Stimulated activated CD4-positive, alpha-beta T cell treated with anti-CD3 and anti-CD28 coated beads, Interleukin-12 subunit alpha, Interleukin-12 subunit beta, amount 100 ng/mL, for 48 hours (primary cell): ENCODE data around the gene PLCG1.

Experiments used
- DNase-seq, 3 donors: peaks; one replicate each; pipeline ENCODE4 v3.0.0-alpha.2; 2020; ENCODE audit warnings: low read depth in 2 of 3, low spot score in 1 of 3

The PLCG1 gene

DNA sequence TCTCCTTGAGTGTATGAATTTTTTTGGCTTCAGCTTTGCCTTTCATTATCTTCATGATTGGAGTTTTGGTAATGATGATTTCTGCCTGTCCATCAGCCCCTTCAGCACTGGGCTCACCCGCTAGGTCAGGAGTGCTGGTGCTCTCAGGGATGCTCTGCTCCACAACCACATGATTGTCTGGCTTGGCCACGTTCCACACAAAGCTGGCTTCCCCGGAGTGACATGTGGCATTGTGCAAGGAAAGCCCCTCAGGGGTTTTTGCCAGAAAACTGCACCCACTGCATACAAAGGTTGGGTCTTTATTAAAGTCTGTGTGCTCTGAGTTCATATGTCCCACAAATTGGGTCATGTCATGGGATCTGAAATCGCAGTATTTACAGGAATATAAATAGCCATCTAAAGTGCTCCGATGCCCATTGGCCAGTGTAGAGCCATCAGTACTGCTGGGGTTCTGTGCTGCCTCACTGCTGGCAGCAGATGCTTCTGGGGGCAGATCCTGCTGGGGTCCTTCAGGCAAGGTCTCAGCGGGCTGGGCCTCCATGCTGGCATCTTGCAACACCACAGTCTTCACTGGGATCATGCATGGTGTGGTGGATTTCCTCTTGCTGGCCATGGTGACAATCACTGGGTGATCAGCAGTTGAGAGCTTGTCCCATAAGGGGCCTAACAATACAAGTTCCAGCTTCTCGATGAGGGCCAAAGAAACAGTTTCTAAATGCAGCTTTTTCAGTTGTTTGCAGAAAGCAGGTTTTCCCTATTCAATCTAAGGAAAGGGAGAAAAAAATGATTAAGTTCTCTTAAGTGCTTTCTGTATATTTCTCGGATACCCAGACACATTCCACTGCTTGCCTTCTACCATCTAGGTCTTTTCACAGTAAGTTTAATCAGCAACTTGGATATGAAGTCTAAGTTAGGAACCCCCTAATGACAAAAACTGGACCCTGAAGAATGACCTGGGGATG lies 67.2 kb downstream of the PLCG1 start:
- DNase-seq: no peak

DNA sequence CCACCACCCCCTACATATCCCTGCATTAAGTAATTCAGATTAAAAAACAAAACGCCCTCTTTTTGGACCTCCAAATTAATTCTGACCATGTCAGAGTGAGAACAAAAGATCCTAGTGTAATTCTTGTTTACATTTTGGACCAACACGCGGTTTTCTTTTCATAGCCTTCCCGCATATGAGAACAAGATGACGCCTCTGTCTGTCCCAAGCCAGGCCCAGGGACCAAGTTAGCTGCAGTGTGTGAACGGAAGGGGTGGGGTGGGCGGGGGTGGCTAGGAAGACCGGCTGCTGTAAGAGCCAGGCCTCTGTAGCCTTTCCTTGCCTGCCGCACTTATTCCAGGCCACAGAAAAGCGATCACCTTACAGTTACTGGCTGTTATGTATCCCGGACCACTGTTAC lies 68.0 kb downstream of the PLCG1 start:
- DNase-seq: no peak

DNA sequence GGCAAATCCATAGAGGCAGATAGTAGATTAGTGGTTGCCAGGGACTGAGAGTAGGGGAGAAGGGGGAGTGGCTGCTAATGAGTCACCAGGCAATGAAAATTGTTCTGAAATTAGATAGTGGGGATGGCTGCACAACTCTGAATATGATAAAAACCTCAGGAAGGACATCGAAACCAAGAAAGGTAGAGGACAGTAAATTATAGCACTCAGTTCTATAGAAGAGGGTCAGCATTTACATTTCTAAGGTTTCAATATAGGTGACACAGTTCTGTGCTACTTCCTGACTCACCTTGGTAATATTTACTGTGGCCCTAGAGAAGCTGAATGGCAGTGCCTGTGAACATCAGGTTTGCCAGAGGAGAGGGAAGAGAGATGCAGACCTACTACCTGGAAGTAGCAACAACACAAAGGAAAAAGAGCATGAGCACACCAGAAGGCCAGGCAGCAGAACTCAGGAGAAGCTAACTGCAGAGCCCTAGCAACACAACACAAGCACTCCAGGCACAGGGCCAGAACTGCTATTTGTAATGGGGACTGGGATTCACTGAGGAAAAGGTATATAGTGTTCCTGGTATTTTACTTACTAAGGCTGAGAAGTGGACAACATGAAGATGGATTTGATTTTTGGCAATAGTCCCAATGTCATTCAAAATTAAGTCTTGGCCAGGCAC lies 75.9 kb downstream of the PLCG1 start:
- no peak for DNase-seq

DNA sequence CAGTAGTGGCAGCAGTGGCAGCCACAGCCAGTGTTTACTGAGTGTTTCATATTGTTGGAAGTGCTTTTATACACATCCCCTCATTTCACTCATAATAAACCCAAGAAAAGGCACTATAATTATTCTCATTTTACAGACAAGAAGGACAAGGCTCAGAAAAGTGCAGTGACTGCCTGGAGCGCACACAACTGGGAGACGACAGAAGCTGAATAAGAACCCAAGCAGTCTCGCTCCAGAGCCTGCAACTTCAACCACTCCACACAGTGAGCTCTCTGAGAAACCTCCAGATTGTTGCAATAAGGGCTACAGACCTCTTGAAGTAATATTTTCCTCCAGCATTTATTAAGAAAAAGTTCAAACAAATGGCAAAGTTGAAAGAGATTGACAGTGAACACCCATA lies 76.9 kb downstream of the PLCG1 start:
- DNase-seq: no peak

DNA sequence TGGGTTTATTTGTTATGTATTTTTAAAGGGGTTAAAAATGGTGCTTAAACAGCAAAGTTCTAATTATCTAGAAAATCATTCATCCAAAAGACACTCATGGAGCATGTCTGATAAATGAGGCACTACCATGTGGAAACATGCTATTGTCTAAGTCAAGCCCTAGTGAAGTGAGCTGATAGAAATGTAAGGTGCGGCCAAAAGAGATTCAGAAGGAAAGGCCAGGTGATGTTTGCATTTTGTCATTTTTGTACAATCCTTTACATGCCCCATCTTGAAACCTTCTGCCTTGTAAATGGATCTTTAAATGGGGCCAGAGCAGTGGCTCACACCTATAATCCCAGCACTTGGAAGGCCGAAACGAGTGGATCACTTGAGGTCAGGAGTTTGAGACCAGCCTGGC lies 77.3 kb downstream of the PLCG1 start:
- no peak for DNase-seq

DNA sequence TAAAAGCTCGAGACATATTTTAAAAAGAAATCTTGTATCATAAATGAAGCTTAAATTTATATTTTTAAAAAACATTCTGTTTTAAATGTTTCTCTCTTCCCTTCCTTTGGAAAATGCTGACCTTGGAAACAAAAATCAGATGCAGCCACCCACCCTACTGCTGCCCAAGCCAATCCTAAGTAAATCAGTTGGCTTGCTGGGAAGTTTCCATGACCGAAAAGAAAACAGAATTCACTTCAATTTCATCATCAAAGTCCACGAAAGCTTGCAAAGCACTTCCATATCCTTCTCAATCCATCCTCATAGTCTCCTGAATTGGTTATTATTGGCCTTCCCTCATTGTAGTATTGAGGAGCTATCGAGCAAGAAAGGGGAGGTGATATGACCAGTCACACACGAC lies 80.1 kb downstream of the PLCG1 start:
- no peak for DNase-seq

DNA sequence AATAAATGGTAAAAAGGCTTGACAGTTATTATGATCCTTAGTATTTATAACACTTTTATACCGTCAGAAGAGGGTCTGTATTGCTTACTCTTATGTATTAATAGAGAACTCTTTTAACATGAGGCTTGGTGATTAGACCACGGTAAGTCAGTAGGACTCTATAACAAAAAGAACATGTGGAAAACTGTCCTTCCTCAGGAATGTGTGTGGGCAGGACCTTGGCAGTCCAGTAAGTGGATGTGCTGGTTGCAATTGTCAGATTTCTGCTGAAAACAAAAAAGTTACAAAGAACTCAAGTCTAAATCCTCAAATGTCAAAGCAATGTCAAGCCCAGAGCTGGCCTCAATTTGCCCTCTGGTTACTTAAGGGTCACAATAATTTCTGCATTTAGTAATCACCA lies 81.1 kb downstream of the PLCG1 start:
- DNase-seq: no peak

DNA sequence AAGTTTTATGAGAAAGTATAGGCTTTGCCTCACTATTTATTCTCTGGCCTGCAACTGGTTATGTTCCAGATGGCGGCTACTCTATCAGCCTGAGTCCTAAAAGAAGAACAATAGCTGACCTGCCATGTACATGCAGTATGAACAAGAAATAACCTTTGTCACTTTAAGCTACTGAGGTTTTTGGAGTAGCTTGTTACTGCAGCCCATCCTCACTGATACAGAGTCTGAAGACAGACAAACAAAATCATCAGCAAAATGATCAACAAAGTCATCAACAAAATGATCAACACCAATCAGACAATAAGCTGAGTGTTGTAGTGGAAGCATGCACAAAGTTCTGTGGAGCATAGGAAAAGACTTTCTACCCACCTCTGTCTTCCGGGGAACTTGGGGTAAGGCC lies 82.5 kb downstream of the PLCG1 start:
- DNase-seq: no peak

DNA sequence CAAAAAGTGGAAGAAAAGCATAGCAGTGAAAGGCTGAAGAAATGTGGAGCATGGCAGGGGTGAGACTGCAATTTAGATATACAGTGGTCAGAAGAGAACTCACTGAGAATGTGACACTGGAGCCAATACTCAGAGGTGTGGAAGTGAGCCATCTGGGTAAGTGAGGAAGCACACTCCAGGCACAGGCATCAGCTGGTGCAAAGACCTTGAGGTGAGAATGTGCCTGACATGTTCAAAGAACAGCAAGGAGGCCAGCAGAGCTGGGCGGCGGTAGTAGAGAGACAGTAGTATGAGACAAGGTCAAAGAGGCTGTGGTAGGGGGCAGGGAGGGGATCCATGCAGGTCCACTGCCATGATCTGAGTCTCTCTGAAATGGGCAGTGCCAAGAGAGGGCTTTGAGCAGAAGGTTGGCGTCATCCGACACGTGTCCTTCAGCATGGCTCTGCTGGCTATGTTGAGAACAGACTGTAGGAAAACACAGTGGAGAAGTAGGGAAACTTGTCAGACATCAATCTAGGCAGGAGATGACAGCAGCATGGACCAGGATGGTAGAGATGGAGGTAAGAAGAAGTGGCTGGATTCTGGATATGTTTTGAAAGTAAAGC lies 84.4 kb downstream of the PLCG1 start:
- DNase-seq: no peak

DNA sequence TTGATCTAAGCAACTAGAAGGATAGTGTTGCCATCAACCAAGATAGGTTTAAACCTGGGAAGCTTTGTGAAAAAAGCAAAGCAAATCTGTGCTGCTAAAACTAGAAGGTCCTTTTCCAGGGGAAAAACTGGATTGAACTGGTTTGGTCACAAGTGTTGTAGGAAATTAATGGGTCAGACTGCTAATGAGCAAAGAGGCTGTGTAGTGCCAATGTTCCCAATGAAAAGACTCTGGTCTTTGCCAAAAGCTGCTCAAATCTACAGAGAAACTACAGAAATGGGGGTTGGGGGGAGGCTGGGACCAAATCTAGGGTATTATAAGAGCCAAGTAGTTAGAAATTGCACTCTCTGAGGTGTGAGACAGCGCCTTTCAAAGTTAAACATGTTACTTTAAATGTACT lies 85.0 kb downstream of the PLCG1 start:
- DNase-seq: no peak

DNA sequence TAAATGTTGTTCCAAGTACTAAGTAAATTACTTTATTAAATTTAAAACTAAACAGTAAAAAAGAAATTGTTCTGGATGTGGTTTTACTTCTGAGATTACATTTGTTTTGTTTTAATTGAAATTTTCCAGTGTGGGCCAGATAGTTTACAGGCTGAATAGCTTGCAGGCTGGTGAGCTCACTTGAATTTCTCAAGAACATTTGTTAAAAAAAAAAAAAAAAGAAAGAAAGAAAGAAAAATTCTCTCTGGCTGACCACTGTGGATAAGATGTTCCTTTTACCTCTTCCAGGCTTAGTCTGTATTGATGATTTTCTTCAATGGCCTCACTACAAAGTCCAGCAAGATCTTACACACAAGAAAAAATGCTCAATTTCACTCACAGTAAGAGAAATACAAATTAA lies 85.4 kb downstream of the PLCG1 start:
- no peak for DNase-seq

DNA sequence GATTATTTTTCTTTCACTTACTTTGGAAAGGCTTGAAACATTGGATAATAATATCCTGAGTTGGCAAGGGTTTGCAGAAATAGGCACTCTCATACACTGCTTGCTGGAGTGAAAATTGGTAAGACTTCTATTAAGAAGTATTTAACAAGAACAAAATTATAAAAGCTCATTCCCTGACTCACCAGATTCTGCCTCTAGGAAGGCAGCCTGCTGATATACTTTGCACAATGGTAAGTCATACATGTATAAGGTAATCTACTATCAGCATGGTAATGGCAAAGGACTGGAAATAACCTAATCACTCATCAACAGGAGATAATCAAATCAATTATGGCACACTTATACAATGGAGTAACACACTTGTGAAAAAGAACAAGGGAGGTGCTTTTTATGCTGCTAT lies 85.8 kb downstream of the PLCG1 start:
- no peak for DNase-seq

DNA sequence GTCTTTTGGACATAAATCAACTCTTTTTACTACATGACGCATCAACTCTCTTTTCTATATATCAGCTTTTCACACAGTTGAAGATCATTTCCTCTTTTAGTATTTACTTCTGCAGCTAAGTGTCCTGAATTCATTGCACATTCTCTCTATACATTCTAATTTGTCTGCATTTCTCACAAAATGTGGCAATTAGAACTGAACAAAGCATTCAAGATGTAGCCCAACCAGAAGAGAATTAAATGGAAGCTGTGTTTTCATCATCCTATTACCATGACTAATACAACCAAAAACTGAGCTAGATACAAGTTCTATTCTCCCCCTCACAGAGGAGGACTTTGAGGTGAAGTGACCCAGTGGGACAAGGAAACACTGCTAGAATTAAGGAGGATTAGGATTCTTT lies 86.9 kb downstream of the PLCG1 start:
- no peak for DNase-seq

DNA sequence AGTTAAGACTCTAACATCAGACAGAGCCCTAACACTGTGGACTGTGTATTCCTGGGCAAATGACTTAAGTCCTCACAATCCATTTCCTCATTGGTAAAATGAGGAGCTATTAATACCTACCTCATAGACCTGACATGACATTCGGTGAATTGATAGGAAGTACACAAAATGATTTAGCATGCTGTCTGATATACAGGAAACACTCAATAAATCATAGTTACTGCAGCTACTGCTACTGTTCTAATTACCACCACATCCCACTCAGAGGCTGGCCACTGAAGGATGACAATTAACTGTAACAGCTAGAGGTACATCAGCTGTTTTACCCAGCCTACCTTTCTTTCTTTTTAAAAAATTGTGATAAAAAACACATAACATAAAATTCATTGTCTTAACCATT lies 87.7 kb downstream of the PLCG1 start:
- no peak for DNase-seq

DNA sequence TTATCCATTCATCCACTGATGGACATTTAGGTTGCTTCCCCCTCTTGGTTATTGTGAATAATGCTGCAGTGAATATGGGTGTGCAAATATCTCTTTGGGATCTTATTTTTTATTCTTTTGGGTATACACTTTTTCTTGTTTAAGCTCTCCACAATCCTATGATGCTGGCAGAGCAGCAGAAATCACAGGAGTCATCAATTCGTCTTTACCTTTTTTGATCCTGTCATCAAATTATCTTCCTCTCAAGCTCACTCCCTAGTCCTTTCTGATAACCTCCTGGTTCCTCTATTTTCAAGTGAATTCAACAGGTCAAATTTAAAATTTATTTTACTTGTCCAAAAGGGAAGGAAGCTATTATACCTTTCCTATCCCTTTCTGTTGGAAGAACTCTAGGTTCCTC lies 89.1 kb downstream of the PLCG1 start:
- no peak for DNase-seq
